22Rv1 (cell line): ENCODE data around the gene ATP2A3.

ENCODE experiments used
- H3K27ac ChIP-seq: fragments of 450-650 bp; 2 replicates; pipeline ENCODE4 v1.5.1; 2017
- CTCF ChIP-seq: fragments of 450-650 bp; IDR thresholded peaks from 2 replicates; pipeline ENCODE4 v1.5.1; 2017; ENCODE audit warnings: mild to moderate bottlenecking
- ZFX ChIP-seq: fragments of 450-650 bp; IDR thresholded peaks from 2 replicates; pipeline ENCODE4 v1.6.1; 2017; ENCODE audit warnings: antibody characterized with exemption, borderline replicate concordance

ATP2A3 gene

GRCh38 chr17:3964203-3965117 is at the start of gene ATP2A3:
Gene ATP2A3, minus strand, starts transcription at chr17:3964437. Its CDS starts 146 bp downstream, at chr17:3964291.
- no peak for TF ChIP-seq ZFX
- no peak for TF ChIP-seq CTCF
- H3K27ac ChIP-seq = no peak within 1 kb of the TSS

GRCh38 chr17:4010754-4011153 is 46.5 kb upstream of the ATP2A3 start:
- no peak overlapping the region for H3K27ac ChIP-seq
- TF ChIP-seq CTCF = no peak
- TF ChIP-seq ZFX = no peak

- TF ChIP-seq CTCF = no peak
- no peak for TF ChIP-seq ZFX
- no peak overlapping the region for H3K27ac ChIP-seq
These were observed 45.0 kb upstream of the ATP2A3 start for GRCh38 chr17:4009186-4009785.

- no peak overlapping the region for H3K27ac ChIP-seq
- TF ChIP-seq CTCF (no peak), ZFX (no peak)
These were observed 44.4 kb upstream of the ATP2A3 start for GRCh38 chr17:4008441-4009185.

- H3K27ac ChIP-seq = no peak overlapping the region
- TF ChIP-seq ZFX (no peak), CTCF (no peak)
These were observed 43.8 kb upstream of the ATP2A3 start for GRCh38 chr17:4008082-4008435.

GRCh38 chr17:4007346-4008081 is 43.3 kb upstream of the ATP2A3 start:
- TF ChIP-seq CTCF = no peak
- TF ChIP-seq ZFX = no peak
- H3K27ac ChIP-seq = no peak overlapping the region
